BLaER1 (cell line): Measurements from ENCODE around the gene ZDHHC5.
"Not testable (repeated sequence)": the region's sequence is repeated elsewhere in the genome, so short reads cannot be mapped to it uniquely, and the experiment has no call there.

Experiments used
- H3K27ac ChIP-seq: shearing (Covaris generic); formaldehyde crosslinking; 2 replicates; pipeline ENCODE4 v1.8.1; 2022
- H3K27me3 ChIP-seq: shearing (Covaris generic); formaldehyde crosslinking; 2 replicates; pipeline ENCODE4 v1.8.1; 2022
- H3K36me3 ChIP-seq: shearing (Covaris generic); formaldehyde crosslinking; 2 replicates; pipeline ENCODE4 v1.8.1; 2022
- H3K4me1 ChIP-seq: shearing (Covaris generic); formaldehyde crosslinking; 2 replicates; pipeline ENCODE4 v1.8.1; 2022
- H3K4me2 ChIP-seq: shearing (Covaris generic); formaldehyde crosslinking; 2 replicates; pipeline ENCODE4 v1.8.1; 2022
- H3K4me3 ChIP-seq: shearing (Covaris generic); formaldehyde crosslinking; 2 replicates; pipeline ENCODE4 v1.8.1; 2022
- H3K9ac ChIP-seq: shearing (Covaris generic); formaldehyde crosslinking; 2 replicates; pipeline ENCODE4 v1.8.1; 2022
- H3K9me3 ChIP-seq: shearing (Covaris generic); formaldehyde crosslinking; 2 replicates; pipeline ENCODE4 v1.8.1; 2022
- H4K20me1 ChIP-seq: shearing (Covaris generic); formaldehyde crosslinking; 2 replicates; pipeline ENCODE4 v1.8.1; 2022
- Cebpa-rat ChIP-seq: shearing (Covaris generic); IDR thresholded peaks from 2 replicates; pipeline ENCODE4 v1.8.1; 2022

ZDHHC5 gene

DNA sequence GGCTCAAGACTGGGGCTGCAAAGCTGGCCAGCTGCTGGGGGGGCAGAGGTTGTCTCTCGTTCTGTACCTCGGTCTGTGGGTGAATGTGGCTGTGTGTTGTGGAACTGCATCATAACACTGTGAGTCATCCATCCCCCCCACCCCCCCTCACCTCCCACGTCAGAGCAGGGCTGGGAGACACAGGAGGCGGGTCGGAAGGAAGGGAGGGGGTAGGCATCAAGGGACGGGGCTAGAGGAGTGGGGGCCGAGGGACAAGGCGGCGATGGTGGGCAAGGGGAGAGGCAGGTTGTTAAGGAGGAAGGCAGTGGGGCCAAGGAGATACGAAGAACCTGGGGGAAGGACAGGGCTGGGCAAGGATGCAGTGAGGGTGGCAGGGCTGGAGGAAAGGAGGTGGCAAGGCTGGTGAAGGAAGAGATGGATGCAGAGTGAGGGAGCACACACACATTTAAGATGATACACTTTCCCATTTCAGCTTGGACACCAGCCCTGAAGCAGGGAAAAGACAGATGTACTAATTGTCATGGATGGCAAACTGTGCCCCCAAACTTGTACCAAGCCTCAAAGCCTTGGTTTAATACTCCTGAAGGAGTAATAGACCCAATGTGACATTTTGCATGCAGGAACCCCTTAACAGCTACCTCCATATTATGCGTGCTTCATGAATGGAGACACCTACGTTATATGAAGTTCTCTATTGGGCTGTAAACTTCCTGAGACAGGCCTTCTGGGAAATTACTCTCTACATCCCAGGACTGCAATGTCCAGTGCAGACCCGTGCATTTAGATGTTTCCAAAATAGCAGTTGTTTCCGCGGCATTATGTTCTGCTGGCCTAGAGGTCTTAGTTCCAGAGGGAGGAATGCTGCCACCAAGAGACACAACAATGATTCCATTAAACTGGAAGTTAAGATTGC lies 17.8 kb upstream of the ZDHHC5 start, which contains the start of gene YPEL4:
TSS of gene YPEL4 (minus strand) at position 87 of the 913 bp plus-strand sequence. CDS start 2,805 bp downstream, outside the sequence.
- H3K9me3 ChIP-seq: no peaks in the 10 kb centered on the region
- H3K4me2 ChIP-seq: peak within 1 kb of the TSS; percentile 68
- H4K20me1 ChIP-seq: peaks cover 44% of the 10 kb centered on the region
- H3K36me3 ChIP-seq: no peaks in the 10 kb centered on the region
- H3K9ac ChIP-seq: no peak within 1 kb of the TSS
- H3K27ac ChIP-seq: no peak within 1 kb of the TSS
- H3K4me3 ChIP-seq: peak within 1 kb of the TSS; percentile 27
- no peak for TF ChIP-seq Cebpa-rat
- peaks cover 50% of the 10 kb centered on the region for H3K4me1 ChIP-seq
- peaks cover 65% of the 10 kb centered on the region for H3K27me3 ChIP-seq

DNA sequence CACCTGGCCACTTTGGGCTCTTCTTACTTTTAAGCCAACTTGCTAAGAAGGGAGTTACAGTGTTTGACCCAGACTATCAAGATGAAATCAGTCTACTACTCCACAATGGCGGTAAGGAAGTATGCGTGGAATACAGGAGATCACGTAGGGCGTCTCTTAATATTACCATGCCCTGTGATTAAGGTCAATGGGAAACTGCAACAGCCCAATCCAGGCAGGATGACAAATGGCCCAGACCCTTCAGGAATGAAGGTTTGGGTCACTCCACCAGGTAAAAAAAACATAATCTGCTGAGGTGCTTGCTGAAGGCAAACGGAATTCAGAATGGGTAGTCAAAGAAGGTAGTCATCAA lies 17.2 kb upstream of the ZDHHC5 start:
- H3K36me3 ChIP-seq: no peaks in the 10 kb centered on the region
- no peak overlapping the region for H3K4me3 ChIP-seq
- H3K4me2 ChIP-seq: no peak overlapping the region
- no peak overlapping the region for H3K27ac ChIP-seq
- H3K4me1 ChIP-seq: peaks cover 48% of the 10 kb centered on the region
- peaks cover 37% of the 10 kb centered on the region for H4K20me1 ChIP-seq
- no peak overlapping the region for H3K9ac ChIP-seq
- H3K9me3 ChIP-seq: no peaks in the 10 kb centered on the region
- peaks cover 59% of the 10 kb centered on the region for H3K27me3 ChIP-seq
- no peak for TF ChIP-seq Cebpa-rat

DNA sequence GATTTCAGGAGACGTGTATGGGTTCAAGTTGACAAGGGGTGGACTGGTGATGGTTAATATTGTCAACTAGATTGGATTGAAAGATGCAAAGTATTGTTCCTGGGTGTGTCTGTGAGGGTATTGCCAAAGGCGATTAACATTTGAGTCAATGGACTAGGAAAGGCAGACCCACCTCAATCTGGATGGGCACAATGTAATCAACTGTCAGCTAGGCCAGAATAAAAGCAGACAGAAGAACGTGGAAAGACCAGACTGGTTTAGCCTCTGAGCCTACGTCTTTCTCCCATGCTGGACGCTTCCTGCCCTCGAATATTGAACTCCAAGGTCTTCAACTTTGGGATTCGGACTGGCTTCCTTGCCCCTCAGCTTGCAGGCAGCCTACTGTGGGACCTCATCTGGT lies 16.5 kb upstream of the ZDHHC5 start:
- Histone ChIP-seq H3K27ac (no peak overlapping the region), H3K9ac (no peak overlapping the region), H3K4me3 (no peak overlapping the region), H4K20me1 (peaks cover 30% of the 10 kb centered on the region), H3K4me1 (peaks cover 41% of the 10 kb centered on the region), H3K9me3 (no peaks in the 10 kb centered on the region), H3K4me2 (no peak overlapping the region), H3K27me3 (peaks cover 52% of the 10 kb centered on the region), H3K36me3 (no peaks in the 10 kb centered on the region)
- TF ChIP-seq Cebpa-rat: no peak

DNA sequence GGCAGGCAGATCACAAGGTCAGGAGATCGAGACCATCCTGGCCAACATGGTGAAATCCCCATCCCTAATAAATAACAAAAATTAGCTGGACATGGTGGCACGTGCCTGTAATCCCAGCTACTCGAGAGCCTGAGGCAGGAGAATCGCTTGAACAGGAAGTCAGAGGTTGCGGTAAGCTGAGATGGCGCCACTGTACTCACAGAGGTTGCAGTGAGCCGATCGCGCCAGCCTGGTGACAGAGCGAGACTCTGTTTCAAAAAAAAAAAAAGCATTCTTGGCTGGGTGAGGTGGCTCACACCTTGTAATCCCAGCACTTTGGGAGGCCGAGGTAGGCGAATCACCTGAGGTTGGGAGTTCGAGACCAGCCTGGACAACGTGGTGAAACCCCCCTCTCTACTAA lies 15.7 kb upstream of the ZDHHC5 start:
- H3K27me3 ChIP-seq: peaks cover 44% of the 10 kb centered on the region
- H3K9me3 ChIP-seq, H3K36me3 ChIP-seq, H3K4me3 ChIP-seq, H3K27ac ChIP-seq, H3K9ac ChIP-seq: not testable (repeated sequence)
- H4K20me1 ChIP-seq: peaks cover 22% of the 10 kb centered on the region
- H3K4me1 ChIP-seq: peaks cover 43% of the 10 kb centered on the region
- H3K4me2 ChIP-seq: peak overlapping the region; percentile 22; the same call in 1 of the 2 replicates

DNA sequence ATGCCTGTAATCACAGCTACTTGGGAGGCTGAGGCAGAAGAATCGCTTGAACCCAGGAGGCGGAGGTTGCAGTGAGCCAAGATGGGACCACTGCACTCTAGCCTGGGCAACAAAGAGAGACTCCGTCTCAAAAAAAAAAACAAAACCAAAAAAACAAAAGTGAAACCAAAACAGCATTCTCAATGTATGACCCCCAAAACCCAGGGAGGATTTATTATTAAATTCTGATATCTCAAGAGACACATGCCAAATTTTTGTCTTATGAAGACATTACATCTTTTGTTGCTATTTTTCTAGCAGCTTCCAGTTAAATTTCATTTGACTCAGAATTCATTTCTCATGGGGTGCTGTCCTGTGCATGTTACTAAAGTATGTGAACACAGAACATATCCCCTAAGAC lies 15.3 kb upstream of the ZDHHC5 start:
- Histone ChIP-seq H4K20me1 (peaks cover 18% of the 10 kb centered on the region), H3K4me1 (peaks cover 38% of the 10 kb centered on the region), H3K9me3 (no peaks in the 10 kb centered on the region), H3K4me3 (no peak overlapping the region), H3K36me3 (no peaks in the 10 kb centered on the region), H3K4me2 (peak overlapping the region; percentile 22; the same call in 1 of the 2 replicates), H3K27me3 (peaks cover 39% of the 10 kb centered on the region), H3K27ac (no peak overlapping the region), H3K9ac (no peak overlapping the region)
- no peak for TF ChIP-seq Cebpa-rat

DNA sequence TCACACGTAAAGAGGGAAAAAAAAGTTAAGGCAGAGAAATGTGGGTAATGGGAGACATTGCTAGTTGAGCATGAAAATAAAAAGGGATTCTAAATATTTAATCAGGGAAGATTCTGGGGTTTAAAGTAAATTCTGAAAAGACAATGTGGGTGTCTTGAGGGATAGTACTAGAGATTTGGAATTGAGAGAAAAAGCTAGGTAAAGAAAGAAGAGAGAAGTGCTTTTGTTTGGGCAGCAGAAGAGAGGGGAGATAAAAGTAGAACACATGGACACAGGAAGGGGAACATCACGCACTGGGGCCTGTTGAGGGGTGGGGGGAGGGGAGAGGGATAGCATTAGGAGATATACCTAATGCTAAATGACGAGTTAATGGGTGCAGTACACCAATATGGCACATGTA lies 14.8 kb upstream of the ZDHHC5 start:
- Histone ChIP-seq H3K4me1 (peaks cover 35% of the 10 kb centered on the region), H3K27me3 (peaks cover 34% of the 10 kb centered on the region), H3K27ac (no peak overlapping the region), H3K9me3 (no peaks in the 10 kb centered on the region), H4K20me1 (peaks cover 17% of the 10 kb centered on the region), H3K4me2 (0 out of 2 replicates have a peak overlapping the region, but pooled peaks have one; percentile 22), H3K4me3 (no peak overlapping the region), H3K36me3 (no peaks in the 10 kb centered on the region), H3K9ac (no peak overlapping the region)
- no peak for TF ChIP-seq Cebpa-rat

DNA sequence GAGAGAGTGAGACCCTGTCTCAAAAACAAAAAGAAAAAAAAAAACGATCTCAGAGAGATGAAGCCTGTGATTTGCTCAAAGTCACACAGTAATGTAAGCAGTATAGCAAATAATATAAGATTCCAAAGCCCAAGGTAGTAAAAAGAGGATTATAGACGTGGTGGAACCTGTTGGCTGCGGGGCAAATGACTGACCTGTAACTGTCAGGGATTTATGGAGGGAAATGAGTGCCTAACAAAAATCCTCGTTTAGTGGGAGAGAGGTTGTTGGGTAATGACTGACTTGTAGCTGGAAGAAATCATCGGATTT lies 11.1 kb upstream of the ZDHHC5 start:
- Histone ChIP-seq H3K9me3 (no peaks in the 10 kb centered on the region), H3K9ac (peak overlapping the region; percentile 84), H3K4me3 (peak overlapping the region; percentile 79), H3K4me2 (peak overlapping the region; percentile 96), H3K36me3 (peaks cover 30% of the 10 kb centered on the region), H3K4me1 (peaks cover 28% of the 10 kb centered on the region), H4K20me1 (peaks cover 37% of the 10 kb centered on the region), H3K27ac (0 out of 2 replicates have a peak overlapping the region, but pooled peaks have one; percentile 24), H3K27me3 (no peaks in the 10 kb centered on the region)
- TF ChIP-seq Cebpa-rat: no peak

DNA sequence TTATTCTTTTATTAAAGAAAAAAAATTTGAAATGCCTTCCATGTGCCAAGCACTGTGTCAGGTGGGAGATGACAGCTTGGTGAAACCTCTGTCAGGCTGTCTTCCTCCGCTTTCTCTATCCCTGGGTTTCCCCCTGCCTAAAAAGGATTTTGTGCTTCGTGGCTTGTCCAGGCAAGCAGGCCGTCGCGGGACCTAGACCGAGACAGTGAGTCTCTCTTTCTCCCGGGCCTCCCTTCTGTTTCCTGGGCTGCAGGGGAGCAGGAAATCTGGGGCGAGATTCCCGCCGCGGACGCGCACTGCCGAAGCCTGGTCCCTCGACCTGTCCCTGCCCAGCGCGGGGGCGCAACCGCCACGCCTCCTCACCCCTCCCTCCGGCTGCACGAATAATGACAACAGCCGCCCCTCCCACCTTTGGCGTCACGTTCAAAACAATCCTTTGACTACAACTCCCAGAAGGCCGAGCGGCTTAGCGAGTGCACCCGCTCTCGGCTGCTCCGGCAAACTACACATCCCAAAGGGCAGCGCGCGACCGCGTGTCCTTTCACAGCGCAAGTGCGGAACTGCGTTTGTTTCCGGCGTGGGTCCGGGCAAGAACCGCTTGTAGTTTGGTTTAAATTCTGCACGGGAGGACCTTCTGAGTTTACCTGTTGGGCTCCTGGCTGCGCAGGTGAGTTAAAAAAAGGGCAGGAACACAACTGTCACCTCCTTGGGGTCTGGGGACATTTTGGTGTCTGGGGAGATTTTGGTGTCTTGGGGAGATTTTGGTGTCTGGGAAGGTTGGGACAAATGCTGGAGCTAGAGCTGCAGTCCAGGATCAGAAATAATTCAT lies 10.5 kb upstream of the ZDHHC5 start, which contains the start of gene CLP1:
TSS of gene CLP1 (plus strand) at position 569 of the 829 bp plus-strand sequence. CDS start 1,715 bp downstream, outside the sequence.
- no peak for TF ChIP-seq Cebpa-rat
- H4K20me1 ChIP-seq: peaks cover 37% of the 10 kb centered on the region
- no peaks in the 10 kb centered on the region for H3K9me3 ChIP-seq
- H3K9ac ChIP-seq: peak within 1 kb of the TSS; percentile 84
- H3K36me3 ChIP-seq: peaks cover 36% of the 10 kb centered on the region
- peaks cover 27% of the 10 kb centered on the region for H3K4me1 ChIP-seq
- H3K27me3 ChIP-seq: no peaks in the 10 kb centered on the region
- H3K4me2 ChIP-seq: peak within 1 kb of the TSS; percentile 96
- peak within 1 kb of the TSS; percentile 66 for H3K27ac ChIP-seq
- peak within 1 kb of the TSS; percentile 79 for H3K4me3 ChIP-seq

DNA sequence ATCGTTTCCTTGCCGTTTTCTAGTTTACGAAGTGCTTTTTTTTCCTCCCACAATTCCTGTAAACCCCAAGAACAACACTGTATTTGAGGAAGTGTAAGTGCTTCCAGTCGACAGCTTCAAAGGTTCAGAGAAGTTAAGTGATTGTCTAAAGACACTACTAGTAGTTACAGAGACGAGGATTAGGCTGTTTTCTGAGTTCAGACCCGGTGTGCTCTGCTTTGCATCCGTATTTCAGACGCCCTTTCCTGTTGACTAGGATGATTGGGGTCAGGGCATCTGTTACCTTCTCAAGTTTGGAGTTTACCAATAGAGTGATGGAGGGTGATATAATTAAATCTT lies 9.9 kb upstream of the ZDHHC5 start:
- Histone ChIP-seq H3K4me3 (peak overlapping the region; percentile 79), H3K9me3 (no peaks in the 10 kb centered on the region), H3K4me2 (peak overlapping the region; percentile 96), H3K27me3 (no peaks in the 10 kb centered on the region), H3K9ac (peak overlapping the region; percentile 84), H3K27ac (peak overlapping the region; percentile 66), H4K20me1 (peaks cover 37% of the 10 kb centered on the region), H3K4me1 (peaks cover 26% of the 10 kb centered on the region), H3K36me3 (peaks cover 41% of the 10 kb centered on the region)
- TF ChIP-seq Cebpa-rat: no peak

DNA sequence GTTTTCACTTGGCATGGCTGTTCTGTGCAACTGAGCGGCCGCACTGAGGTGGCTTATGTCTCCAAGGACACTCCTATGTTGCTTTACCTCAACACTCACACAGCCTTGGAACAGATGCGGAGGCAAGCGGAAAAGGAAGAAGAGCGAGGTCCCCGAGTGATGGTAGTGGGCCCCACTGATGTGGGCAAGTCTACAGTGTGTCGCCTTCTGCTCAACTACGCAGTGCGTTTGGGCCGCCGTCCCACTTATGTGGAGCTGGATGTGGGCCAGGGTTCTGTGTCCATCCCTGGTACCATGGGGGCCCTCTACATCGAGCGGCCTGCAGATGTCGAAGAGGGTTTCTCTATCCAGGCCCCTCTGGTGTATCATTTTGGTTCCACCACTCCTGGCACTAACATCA lies 8.2 kb upstream of the ZDHHC5 start:
- Histone ChIP-seq H3K4me1 (peaks cover 22% of the 10 kb centered on the region), H4K20me1 (peaks cover 37% of the 10 kb centered on the region), H3K27me3 (no peaks in the 10 kb centered on the region), H3K9ac (0 out of 2 replicates have a peak overlapping the region, but pooled peaks have one; percentile 43), H3K27ac (no peak overlapping the region), H3K36me3 (peaks cover 43% of the 10 kb centered on the region), H3K4me3 (no peak overlapping the region), H3K4me2 (no peak overlapping the region), H3K9me3 (no peaks in the 10 kb centered on the region)
- TF ChIP-seq Cebpa-rat: no peak
